SU-DHL-6 (cell line): ENCODE data around the gene SDC4.

Source experiments
- CTCF ChIP-seq: fragments of 200-600 bp; sonication (generic); IDR thresholded peaks from one replicate; pipeline ENCODE4 v1.5.1; 2017; ENCODE audit warnings: antibody characterized with exemption, mild to moderate bottlenecking, low read length, moderate library complexity; ENCODE audit not compliant: insufficient read depth, poor library complexity, severe bottlenecking
- EZH2phosphoT487 ChIP-seq: fragments of 200-600 bp; sonication (generic), shearing (Covaris generic); conservative IDR thresholded peaks from 2 replicates; pipeline ENCODE4 v1.6.1; 2018; ENCODE audit warnings: mild to moderate bottlenecking, antibody characterized with exemption, low read length, moderate library complexity, mixed read lengths

- TF ChIP-seq CTCF (no peak), EZH2phosphoT487 (no peak)
These were observed 48.4 kb downstream of the SDC4 start for GRCh38 chr20:45299786-45300185.
